ENCODE measurements around the gene TCF7L2. TPM values are rescaled to one million over a fixed set of nuclear protein-coding genes. Genes with fewer than 3 reads are reported as not detected.

The TCF7L2 gene
- total RNA-seq, 2 experiments from 2014 or later = 0.65 to 0.67 TPM

DNA sequence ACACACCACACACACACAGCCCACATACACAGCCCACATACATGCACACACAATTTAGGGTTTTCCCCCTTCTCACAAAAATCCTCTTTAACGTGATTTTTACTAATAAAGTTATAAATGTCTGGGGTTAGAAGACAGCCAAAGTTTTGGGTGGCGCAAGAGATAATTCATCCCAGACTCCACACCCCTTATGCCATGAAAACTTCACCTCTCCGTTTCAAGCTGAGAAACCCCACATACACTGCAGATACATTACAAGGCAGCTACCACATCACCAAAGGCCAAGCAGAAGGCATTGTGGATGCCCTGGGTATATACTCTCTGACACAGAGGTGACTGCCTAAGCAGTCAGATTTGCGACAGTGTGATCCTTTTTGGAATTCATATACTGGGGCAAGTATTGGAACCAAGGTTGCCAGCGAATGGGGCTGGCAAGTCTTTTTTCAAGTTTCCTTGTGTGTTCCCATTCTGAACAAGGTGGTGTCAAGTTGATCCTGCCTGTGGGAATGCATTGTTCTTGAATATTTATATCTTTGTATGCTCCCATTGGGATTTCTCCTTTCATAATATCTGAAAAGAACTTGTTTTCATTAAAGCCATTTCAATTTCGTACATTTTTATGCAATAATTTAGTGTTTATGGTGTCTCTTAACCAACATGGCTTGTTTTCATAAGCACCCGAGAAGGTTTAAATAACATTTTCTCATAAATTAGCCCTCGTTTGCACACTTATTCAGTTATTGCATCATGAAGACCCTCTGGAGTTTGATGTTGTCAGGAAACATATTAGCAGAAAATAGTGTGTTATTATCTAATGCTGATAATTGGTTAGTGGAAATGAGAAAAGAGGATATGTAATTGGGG is 130.2 kb downstream of the TCF7L2 start:
- ChIA-PET CTCF (no interaction called here), POLR2A (no interaction called here)

DNA sequence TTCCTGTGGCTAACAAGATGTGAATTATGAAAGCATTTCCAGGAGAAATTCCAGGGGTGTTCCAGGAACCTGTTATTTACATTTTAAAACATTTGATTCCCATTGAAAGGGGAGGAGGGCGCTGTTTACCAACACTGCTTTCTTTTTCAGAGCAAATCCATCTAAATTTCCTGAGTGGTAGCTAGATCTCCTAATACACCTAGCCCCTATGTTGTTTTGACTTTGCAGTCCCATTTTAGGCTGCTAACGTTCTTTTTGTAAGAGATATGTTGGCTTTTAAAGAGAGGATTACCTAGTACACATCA is 130.8 kb downstream of the TCF7L2 start:
- CTCF ChIA-PET = no interaction called here

DNA sequence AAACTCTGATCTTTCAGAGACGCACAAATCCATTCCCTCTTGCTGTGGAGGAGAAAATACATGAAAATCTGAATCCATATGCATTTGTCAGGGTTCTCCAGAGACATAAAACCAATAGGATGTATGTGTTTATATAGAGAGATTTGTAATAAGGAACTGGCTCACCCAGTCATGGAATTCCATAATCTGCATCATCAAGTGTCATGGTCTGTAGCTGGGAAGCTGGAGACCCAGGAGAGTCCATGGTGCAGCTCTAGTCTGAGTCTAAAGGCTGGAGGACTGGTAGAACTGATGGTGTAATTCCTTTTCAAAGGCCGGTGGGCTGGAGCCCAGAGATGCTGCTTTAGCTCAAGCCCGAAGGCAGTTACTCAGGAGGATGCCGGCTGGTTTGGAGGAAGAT is 134.0 kb downstream of the TCF7L2 start:
- CTCF ChIA-PET = no interaction called here
- POLR2A ChIA-PET = no interaction called here

More for the DNA sequence above, 130.8 kb downstream of the TCF7L2 start:
- POLR2A ChIA-PET = no interaction called here

DNA sequence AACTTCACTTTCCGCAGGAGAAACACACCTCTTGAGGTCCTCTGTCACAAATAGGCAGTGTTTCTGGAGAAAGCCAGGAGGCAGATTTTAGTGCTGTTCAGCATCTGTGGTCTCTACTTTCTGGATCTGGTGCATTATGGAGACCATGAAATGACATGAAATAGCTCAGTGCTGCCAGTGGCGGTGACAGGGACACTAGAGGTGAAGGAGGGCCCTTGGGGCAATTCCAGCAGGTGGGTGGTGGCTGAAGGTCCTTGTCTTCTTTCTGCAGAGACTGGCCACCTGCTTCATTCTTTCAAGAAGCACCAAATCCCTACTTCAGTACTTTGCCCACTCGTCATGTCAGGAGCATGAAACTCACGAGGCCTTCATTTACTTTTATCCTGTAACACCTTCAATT is 135.7 kb downstream of the TCF7L2 start:
- ChIA-PET CTCF (interaction anchor here (0.6 kb wide), 1 partner anchor 16 kb away, joined by 4 read pairs; no protein-coding TSS in a partner anchor), POLR2A (no interaction called here)

DNA sequence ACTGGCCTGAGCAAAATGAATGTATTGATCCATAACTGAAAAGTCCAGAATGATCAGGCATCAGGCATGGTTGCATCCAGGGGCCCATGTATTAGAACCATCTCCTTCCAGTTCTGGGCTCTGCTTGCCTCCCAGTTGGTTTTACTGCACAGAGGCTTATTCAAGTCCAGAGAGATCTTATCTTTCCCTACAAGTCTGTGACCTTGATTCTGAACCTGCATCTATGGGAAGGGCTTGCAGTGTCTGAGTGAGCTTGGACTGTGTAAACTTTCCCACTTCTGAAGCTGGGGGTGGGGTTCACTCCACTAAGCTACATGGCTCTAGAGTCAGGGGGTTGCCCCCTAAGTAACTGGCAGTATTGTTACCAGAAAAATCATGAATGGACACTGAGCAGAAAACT is 136.2 kb downstream of the TCF7L2 start:
- ChIA-PET POLR2A (no interaction called here), CTCF (interaction anchor here (0.6 kb wide), 1 partner anchor 15 kb away, joined by 4 read pairs; no protein-coding TSS in a partner anchor)

DNA sequence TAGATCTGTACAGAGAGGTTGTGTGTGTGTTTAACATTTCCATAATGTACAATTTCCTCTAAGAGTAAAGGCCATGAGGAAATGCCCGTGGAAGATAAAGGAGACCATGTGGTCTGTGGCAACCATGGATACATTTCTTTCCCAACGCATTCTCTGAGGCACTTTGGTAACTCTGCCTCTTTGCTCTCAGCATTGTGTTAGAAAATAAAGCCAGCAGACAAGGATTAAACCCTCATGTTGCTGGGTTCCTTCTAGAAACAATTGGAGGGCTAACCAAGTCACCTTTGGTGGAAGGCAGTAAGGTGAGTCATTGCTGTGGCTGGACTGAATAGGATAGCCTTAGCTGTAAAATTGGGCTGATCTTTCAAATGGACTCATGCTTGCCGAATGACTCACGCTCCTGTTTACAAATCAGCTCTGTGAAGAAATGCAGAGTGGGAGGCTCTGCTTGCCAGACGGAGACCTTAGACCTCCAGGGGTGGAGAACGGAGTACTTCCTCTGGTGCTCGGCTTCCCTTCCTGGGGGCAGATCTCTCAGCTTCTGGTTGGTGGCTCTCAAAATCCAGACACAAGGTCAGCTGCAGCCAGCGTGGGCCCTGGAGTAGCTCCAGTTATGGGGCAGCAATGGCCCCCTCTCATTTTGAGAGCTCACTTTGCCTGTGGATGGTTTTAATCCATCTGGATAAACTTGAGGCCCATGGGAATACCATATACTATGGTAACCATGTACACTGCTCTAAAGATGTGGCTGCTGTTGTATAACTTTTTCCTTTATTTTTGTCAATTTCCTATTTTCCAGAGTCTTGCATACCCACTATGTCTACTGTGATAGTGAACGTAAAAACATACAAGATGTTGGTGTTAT is 137.3 kb downstream of the TCF7L2 start:
- POLR2A ChIA-PET = no interaction called here
- CTCF ChIA-PET = no interaction called here

DNA sequence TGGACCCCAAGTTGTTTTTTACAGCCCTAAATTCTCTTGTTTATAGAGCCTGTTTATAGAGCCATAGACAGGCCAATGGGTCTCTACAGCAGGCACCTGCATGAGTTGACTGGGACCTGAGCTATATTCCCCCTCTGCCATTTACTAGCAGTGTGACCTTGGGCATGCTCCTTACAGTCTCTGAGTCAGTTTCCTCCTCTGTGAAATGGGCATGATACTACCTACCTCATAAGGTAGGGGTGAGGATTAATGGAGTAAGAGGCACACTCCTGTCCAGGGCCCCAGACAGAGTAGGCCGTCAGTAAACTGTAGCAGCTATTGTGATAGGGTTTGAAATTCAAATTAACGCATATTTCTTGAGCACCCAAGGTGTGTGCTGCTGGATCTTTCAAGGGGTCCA is 138.1 kb downstream of the TCF7L2 start:
- ChIA-PET POLR2A (no interaction called here), CTCF (no interaction called here)

DNA sequence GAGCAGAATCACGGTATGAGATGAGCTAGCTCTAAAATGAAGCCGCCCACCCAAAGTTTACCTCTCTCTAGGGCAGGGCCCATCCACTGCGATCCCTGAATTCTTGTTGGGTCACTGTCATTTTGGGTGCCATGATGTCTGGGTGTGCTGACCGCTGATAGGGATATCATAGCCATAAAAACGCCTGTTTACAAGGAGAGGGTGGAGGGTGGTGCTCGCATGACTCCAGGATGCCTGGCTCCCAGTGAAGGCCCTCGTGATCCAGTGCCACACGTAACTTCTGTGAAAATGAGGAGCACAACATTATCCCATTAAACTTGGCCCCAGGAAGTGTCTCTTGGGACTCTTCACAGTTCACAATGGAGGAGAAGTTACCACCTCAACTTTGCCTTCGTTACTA is 139.5 kb downstream of the TCF7L2 start:
- CTCF ChIA-PET = no interaction called here
- POLR2A ChIA-PET = no interaction called here

DNA sequence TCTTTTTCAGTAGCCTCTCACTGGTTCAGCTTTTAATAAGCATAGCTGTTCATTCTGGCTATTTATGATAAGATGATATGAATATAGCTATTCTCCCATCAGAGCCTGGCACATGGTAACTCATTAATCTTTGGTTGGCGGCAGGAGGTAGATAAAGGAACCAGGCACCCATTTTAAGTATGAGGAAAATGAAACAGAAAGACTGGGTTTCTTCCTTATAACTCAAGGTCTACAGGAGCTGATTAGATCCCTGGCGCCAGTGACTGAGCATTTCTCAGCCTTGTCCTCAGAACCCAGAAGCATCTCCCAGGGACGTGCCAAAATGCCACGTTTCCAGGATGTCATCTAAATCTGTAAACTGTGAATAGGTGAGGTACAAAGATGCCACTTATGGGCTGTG is 141.9 kb downstream of the TCF7L2 start:
- ChIA-PET CTCF (interaction anchor here (0.8 kb wide), 1 partner anchor 91 kb away, joined by 3 read pairs; no protein-coding TSS in a partner anchor), POLR2A (no interaction called here)

DNA sequence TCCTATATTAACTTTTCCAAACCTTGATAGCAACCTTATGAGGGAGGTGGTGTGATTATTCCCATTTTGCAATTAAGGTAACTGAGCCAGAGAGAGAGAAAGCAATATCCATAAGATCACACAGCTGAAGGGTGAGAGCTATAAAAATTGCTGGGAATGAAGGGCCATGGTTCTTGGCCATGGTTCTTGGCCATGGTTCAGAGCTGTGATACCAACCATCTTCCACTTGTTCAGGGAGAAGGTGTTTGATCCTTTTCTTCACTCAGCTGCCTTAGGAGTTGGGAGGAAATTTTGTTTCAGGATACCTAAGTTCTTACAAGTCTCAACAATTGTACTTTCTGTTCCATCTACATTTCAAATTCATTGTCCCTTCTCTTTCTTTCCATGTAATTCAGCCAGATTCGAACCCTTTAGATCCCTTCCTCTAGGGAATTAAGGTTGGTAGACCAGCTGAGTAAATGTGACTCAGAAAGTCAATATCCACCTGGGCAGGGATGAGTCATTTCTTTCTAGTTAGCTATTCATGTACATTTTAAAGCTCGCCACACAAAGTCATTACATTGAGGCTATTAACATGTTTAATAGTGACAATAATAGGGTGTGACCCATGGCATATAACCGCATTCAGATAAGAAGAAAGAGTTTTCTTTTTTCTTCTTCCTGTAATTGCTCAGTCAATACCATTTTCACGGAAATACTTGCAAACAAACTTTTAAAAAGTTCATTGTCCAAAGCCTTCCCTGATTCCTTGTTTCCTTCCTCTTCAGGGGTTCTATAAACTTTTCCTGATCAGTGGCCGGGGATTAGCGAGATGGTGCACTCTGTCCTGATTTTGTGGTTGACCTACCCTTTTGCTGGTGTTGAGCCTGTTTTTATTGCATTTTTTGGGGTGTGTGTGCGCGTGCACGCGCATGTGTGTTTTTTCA is 143.4 kb downstream of the TCF7L2 start:
- ChIA-PET POLR2A (no interaction called here), CTCF (interaction anchor here (0.5 kb wide), 1 partner anchor 295 kb away, joined by 3 read pairs; no protein-coding TSS in a partner anchor)

DNA sequence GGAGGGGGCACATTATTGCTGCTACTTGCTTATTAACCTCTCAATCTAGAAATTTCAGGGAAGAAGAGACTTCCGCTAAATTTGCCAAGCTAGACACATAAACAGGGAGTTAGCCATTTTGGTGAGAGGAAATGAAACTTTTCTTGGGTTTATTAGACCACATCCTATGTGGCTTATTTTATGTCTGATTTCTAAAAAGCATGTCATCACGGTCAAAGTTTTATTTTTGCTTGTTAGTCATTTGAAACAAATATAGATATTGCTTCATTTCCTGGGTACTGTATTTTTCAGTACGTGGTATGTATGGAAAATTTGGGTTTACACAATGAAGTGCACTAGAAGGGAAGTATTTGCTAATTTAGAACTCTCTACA is 144.1 kb downstream of the TCF7L2 start:
- POLR2A ChIA-PET = no interaction called here
- CTCF ChIA-PET = no interaction called here

DNA sequence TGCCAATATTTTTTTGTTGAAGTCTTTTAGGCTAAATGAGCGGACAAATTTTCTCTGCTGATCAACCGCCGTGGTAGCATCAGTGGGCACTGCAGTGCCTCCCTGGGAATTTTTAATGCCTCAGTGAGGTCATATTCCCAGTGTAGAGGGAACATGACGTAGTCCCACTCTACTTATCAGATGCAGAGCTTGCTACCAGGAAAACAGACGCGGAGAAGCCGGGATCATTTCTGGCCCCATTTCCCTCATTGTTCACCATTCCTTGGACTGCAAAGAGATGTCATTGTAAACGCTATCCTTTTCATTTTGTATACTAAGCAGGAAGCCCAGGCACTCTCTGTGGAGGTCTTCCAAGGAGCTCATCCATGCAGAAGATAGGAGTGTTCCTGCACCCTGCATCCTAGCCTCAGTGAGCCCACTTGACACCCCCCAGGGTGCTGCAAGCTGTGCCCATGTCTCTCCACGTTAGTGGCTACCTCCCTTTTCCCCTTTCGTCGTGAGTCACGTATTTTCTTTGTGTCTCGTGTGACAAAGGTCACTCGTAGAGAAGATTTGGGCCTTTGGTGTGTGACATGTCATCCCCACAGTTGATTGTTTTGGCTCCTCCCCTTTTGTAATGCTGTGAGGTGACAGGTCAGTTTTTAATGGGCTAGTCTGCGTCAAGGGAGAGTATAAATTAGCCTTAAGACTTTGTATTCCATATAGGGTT is 145.5 kb downstream of the TCF7L2 start:
- ChIA-PET CTCF (no interaction called here), POLR2A (no interaction called here)

DNA sequence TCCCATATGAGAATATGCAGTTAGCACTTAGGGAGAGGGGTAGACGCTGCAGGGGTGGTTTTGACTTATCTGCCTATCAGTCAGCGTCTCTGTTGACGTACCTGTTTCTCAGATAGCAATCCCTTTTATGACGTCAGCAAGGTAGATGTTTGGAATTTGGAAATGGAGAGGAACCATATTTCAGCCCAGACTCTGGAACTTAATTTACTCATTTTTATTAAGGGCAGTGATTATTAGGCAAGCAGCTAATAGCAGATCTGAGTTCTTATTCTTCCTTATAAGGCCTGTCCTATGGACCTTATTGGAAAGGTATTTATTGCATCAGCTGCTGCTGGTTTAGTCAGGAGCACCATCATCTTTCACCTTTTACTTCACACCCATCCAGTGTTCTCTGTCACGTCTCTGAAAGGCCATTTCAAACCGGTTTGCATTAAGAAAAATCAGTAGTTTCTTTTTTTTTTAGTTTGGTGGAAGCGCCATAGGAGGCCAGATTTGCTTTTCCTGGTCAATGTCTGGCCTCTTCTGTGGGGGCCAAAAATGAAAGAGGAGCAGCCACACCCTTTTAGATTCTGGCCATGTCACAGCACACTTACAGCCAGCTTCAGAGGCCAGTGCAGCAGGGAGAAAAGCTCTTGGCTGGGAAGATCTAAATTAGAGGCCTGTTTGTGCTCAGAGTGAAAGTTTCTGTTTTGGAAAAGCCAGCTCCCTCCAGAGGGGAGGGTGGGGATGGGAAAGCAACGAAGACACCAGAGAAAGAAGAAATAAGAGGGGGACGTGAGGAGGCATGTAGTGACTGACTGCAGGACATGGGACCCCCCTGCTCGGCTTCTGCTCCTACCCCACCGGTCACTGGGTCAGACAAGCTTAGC is 146.3 kb downstream of the TCF7L2 start:
- CTCF ChIA-PET = no interaction called here
- POLR2A ChIA-PET = no interaction called here

DNA sequence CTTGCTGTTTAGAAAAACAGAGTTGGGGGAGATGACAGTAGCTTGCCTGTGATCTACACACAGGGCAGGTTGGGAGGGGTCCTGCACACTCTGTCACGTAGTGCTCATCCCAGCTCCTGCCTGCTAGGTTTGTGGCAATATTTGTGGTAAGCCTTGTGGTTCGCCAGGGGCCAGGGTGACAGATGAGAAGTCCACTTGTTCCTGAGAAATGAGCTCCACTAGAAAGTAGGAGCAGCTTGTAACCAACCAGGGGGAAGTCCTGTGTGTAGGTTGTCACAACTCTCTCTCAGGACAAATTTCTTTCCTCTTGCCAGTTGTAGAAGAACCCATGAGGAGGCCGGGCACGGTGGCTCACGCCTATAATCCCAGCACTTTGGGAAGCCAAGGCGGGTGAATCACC is 147.0 kb downstream of the TCF7L2 start:
- ChIA-PET POLR2A (no interaction called here), CTCF (no interaction called here)

DNA sequence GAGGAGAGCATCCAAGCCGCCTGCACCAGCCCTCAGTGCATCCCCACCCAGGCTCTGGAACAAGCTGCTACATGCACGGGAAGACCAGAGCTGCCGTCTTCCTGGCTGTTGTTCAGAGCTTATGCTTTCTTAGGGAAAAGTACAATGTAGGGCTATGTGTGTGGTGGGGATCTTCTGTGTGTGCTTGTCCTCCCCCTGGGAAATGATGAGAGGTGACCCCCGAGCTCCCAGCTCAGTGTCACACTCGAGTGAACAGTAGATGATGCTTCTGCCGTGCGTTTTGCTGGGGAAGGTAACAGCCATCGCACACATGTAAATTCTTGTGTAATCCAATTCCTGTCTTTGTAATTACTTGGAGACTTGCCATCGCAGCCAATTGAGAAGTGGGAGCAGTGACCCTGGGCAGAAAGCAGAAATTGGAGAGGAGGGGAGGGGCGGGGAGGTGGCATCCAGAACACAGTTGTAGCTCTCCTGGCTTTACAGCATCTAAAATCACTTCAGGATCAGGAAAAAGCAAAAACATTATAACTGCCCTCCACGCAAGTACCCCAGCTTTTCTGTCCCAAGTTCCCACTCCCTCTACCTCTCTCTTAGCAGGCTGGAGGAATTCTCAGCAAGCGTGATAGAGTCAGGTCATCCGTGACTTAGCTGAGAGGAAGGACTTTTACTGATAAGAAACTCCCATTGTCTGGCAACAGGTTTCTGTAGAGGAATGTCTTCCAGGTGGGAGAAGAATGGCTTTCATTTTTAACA is 149.6 kb downstream of the TCF7L2 start:
- ChIA-PET CTCF (no interaction called here), POLR2A (no interaction called here)

DNA sequence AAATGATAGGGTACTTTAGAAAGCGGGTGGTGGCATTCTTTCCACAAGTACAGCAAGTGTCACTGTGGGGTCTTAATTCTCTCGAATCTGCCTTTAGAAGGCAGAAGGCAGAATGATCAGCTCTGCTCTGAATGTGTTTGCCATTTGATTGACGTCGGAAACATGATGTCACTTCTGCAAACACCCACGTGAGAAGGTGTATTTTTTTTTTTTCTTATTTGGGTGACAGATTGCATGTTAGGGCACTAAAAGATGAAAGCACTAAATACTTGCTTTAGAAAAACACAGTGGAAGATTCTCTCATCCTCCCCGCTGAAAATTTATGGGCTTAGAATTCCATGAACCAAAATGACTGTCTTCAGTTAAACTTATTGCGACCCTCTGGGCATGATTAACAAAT is 150.2 kb downstream of the TCF7L2 start:
- ChIA-PET POLR2A (no interaction called here), CTCF (no interaction called here)

DNA sequence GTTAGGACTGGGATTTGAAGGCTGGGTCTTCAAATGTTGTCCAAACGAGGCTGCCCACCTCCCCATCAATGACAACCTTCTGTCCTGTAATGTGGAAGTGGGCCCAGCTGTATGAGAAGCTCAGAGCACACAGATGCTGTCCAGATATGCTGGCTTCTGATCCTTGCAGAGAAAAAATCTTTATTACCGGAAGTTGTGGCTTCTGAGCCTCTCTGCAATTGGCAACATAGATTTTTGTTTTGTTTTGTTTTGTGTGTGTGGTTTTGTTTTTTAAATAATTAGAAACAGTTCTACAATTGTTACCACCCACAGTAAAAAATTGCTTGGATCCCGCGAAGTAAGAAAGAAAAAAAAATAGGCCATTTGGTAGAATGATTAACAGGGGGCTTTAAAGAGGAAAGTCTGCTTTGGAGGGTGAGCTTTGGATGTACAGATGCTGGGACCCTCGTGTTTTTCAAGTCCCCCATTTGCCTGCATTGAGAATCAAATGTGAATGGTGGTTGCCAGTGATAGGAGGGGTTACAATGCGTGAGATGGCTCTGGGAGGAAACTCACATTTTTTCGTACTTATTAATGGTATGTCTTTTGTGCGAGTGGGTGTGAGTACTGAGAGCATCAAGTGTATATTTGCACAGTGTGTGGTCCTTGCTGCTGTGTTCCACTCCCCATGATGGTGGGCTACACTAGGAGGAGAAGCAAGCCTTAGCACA is 153.2 kb downstream of the TCF7L2 start:
- ChIA-PET CTCF (interaction anchor here (0.6 kb wide), 1 partner anchor 167 kb away, joined by 3 read pairs; no protein-coding TSS in a partner anchor), POLR2A (no interaction called here)

Data from activated CD8-positive, alpha-beta memory T cell treated with anti-CD3 and anti-CD28 coated beads for 36 hours (primary cell).